Trophoblast cell (in vitro differentiated cells and primary cell): ENCODE measurements around the gene CLSTN3.

ENCODE experiments used
- DNase-seq, 2 donors: peaks; one replicate each; pipeline ENCODE4 v3.0.0-alpha.2; 2016
- H2AFZ ChIP-seq: 2 replicates; pipeline ENCODE4 v1.6.1; 2013; ENCODE audit warnings: low read length, moderate library complexity, mild to moderate bottlenecking; ENCODE audit not compliant: insufficient read depth, poor library complexity
- H2AK5ac ChIP-seq: 2 replicates; pipeline ENCODE4 v1.6.1; 2013; ENCODE audit warnings: mild to moderate bottlenecking, low read length
- H2BK120ac ChIP-seq: 2 replicates; pipeline ENCODE4 v1.6.1; 2013; ENCODE audit warnings: low read length, mild to moderate bottlenecking, moderate library complexity; ENCODE audit not compliant: insufficient read depth, poor library complexity
- H2BK12ac ChIP-seq: 2 replicates; pipeline ENCODE4 v1.6.1; 2013; ENCODE audit warnings: mild to moderate bottlenecking, low read length, moderate library complexity
- H2BK5ac ChIP-seq: 2 replicates; pipeline ENCODE4 v1.6.1; 2013; ENCODE audit warnings: low read length, low read depth, moderate library complexity, mild to moderate bottlenecking; ENCODE audit not compliant: poor library complexity
- H3K14ac ChIP-seq: 2 replicates; pipeline ENCODE4 v1.6.1; 2013; ENCODE audit warnings: mild to moderate bottlenecking, low read length
- H3K18ac ChIP-seq: 2 replicates; pipeline ENCODE4 v1.6.1; 2013; ENCODE audit warnings: mild to moderate bottlenecking, low read length
- H3K23ac ChIP-seq: 2 replicates; pipeline ENCODE4 v1.6.1; 2013; ENCODE audit warnings: low read length
- H3K27ac ChIP-seq: 2 replicates; pipeline ENCODE4 v1.5.1; 2013; ENCODE audit warnings: low read depth, mild to moderate bottlenecking, inconsistent platforms, low read length, moderate library complexity
- H3K27me3 ChIP-seq: 2 replicates; pipeline ENCODE4 v1.6.1; 2013; ENCODE audit warnings: inconsistent platforms, mild to moderate bottlenecking, low read length, moderate library complexity; ENCODE audit not compliant: insufficient read depth
- H3K36me3 ChIP-seq, 2 experiments: 1 replicate in 1 of 2; 2 replicates in 1 of 2; pipeline ENCODE4 v1.6.1; 2013; ENCODE audit warnings: low read length in 2 of 2, mild to moderate bottlenecking in 2 of 2, moderate library complexity in 1 of 2; ENCODE audit not compliant: insufficient read depth in 2 of 2, control insufficient read depth in 1 of 2
- H3K4ac ChIP-seq: 2 replicates; pipeline ENCODE4 v1.6.1; 2013; ENCODE audit warnings: low read depth, mild to moderate bottlenecking, low read length, moderate library complexity
- H3K4me1 ChIP-seq, 2 experiments: 1 replicate in 1 of 2; 2 replicates in 1 of 2; pipeline ENCODE4 v1.6.1; 2013; ENCODE audit warnings: low read length in 2 of 2, mild to moderate bottlenecking in 2 of 2, moderate library complexity in 1 of 2; ENCODE audit not compliant: insufficient read depth in 2 of 2, control insufficient read depth in 1 of 2
- H3K4me2 ChIP-seq: 2 replicates; pipeline ENCODE4 v1.6.1; 2013; ENCODE audit warnings: inconsistent platforms, mild to moderate bottlenecking, low read length, moderate library complexity
- H3K4me3 ChIP-seq: 2 replicates; pipeline ENCODE4 v1.5.1; 2013; ENCODE audit warnings: mild to moderate bottlenecking, low read depth, low read length, inconsistent platforms
- H3K79me1 ChIP-seq: one replicate; pipeline ENCODE4 v1.6.1; 2013; ENCODE audit warnings: low read length
- H3K79me2 ChIP-seq: 2 replicates; pipeline ENCODE4 v1.6.1; 2013; ENCODE audit warnings: low read length, mild to moderate bottlenecking; ENCODE audit not compliant: control insufficient read depth, insufficient read depth, poor library complexity
- H3K9ac ChIP-seq: 2 replicates; pipeline ENCODE4 v1.6.1; 2013; ENCODE audit warnings: mild to moderate bottlenecking, low read length
- H3K9me3 ChIP-seq: 2 replicates; pipeline ENCODE4 v1.6.1; 2013; ENCODE audit warnings: low read depth, mild to moderate bottlenecking, control low read depth, inconsistent platforms, low read length; ENCODE audit not compliant: insufficient read depth
- H4K12ac ChIP-seq: 2 replicates; pipeline ENCODE4 v1.6.1; 2013; ENCODE audit warnings: low read depth, mild to moderate bottlenecking, low read length, moderate library complexity
- H4K8ac ChIP-seq: 2 replicates; pipeline ENCODE4 v1.6.1; 2013; ENCODE audit warnings: low read depth, mild to moderate bottlenecking, low read length, moderate library complexity
- H4K91ac ChIP-seq: one replicate; pipeline ENCODE4 v1.6.1; 2013; ENCODE audit warnings: low read depth, mild to moderate bottlenecking, low read length, moderate library complexity
- WGBS: extraction: QIAGEN DNeasy Blood & Tissue Kit; methylation state at CpG from one replicate; pipeline ENCODE4 v1.1.7; 2013; ENCODE audit warnings: missing lambda C conversion rate; ENCODE audit not compliant: insufficient read length, insufficient coverage; ENCODE audit errors: extremely low coverage; 5-methylcytosine and 5-hydroxymethylcytosine counted together

CLSTN3 gene

DNA sequence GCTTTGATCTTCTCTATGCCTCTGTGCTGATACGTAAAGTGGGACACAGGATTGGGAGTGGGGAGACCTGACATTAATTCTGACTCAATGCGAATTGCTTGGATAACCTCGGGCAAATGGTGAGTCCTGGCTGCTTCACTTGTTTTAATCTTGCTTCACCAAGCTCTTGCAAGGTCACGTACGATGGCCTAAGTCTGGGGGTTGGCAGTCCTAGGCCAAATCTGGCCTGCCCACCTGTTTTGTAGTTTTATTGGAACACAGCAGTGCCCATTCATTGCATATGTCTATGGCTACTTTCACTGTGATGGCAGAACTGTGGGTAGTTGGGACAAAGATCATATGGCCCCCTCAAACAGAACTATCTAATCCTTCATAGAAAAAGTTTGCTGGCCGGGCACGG, 13.4 kb downstream of the CLSTN3 start:
- Histone ChIP-seq H2BK5ac (no peak overlapping the region), H3K4me3 (no peak overlapping the region), H3K14ac (no peak overlapping the region), H2BK12ac (no peak overlapping the region), H3K4me2 (no peak overlapping the region), H3K23ac (no peak overlapping the region), H3K9me3 (peaks cover 1% of the 10 kb centered on the region), H3K4ac (no peak overlapping the region), H3K79me1 (no peaks in the 10 kb centered on the region), H2BK120ac (no peak overlapping the region), H3K27ac (no peak overlapping the region), H4K91ac (no peak overlapping the region), H3K18ac (no peak overlapping the region), H3K36me3 (peaks cover 5 to 17% of the 10 kb centered on the region in 2 experiments), H3K79me2 (no peaks in the 10 kb centered on the region), H2AK5ac (no peak overlapping the region), H3K4me1 (peaks cover 0 to 2% of the 10 kb centered on the region in 2 experiments), H4K8ac (no peak overlapping the region), H4K12ac (no peak overlapping the region), H2AFZ (no peak overlapping the region), H3K9ac (no peak overlapping the region), H3K27me3 (no peaks in the 10 kb centered on the region)
- no peak for DNase-seq
- no CpG with 5 or more reads among the region's 7 CpGs for WGBS

DNA sequence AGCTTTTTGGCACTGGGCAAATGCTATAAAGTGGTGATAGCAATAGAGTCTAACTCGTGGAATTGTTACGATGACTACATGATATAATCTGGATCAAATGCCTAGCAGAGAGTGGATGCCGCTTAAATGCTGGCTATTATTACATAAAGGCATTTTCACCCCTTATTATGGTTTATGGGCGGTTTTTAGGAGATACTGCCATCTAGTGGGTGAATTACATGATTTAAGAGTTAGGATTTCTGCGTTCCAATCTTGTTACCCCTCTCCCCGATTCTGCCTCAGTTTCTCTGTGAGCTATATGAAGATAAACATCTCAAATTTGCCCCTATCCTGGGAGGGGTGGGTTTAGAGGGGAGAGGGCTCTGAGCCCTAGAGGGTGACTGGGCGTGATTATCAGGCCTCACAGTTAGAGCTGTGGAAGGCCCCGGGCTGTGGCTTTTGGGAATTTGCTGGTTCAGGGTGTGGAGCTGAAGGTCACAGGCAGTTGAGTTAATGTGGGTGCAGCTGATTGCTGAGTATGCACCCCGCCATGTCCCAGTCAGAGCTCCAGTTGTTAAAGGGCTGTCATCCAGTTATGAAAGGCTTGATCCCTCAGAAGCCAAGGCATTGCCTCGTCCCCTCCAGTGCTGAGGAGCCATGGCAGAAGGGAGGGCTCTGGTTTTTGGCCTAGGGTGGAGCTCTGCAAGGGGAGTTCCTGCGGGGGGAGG, 14.4 kb downstream of the CLSTN3 start:
- no peak overlapping the region for H4K8ac ChIP-seq
- no peak overlapping the region for H2BK12ac ChIP-seq
- no peaks in the 10 kb centered on the region for H3K79me2 ChIP-seq
- no peak overlapping the region for H2BK5ac ChIP-seq
- H3K79me1 ChIP-seq: no peaks in the 10 kb centered on the region
- H3K4me3 ChIP-seq: no peak overlapping the region
- no peak overlapping the region for H4K91ac ChIP-seq
- H3K4me1 ChIP-seq: peaks cover 0 to 2% of the 10 kb centered on the region in 2 experiments
- peaks cover 11 to 24% of the 10 kb centered on the region in 2 experiments for H3K36me3 ChIP-seq
- no peak overlapping the region for H3K27ac ChIP-seq
- H3K9ac ChIP-seq: no peak overlapping the region
- H3K23ac ChIP-seq: no peak overlapping the region
- no CpG with 5 or more reads among the region's 11 CpGs for WGBS
- H2BK120ac ChIP-seq: no peak overlapping the region
- H3K14ac ChIP-seq: no peak overlapping the region
- H3K27me3 ChIP-seq: no peaks in the 10 kb centered on the region
- H2AK5ac ChIP-seq: no peak overlapping the region
- H3K4me2 ChIP-seq: no peak overlapping the region
- H3K4ac ChIP-seq: no peak overlapping the region
- DNase-seq: peak in 1 of 2 donors; percentile 68
- H2AFZ ChIP-seq: no peak overlapping the region
- no peak overlapping the region for H4K12ac ChIP-seq
- peaks cover 1% of the 10 kb centered on the region for H3K9me3 ChIP-seq
- no peak overlapping the region for H3K18ac ChIP-seq

DNA sequence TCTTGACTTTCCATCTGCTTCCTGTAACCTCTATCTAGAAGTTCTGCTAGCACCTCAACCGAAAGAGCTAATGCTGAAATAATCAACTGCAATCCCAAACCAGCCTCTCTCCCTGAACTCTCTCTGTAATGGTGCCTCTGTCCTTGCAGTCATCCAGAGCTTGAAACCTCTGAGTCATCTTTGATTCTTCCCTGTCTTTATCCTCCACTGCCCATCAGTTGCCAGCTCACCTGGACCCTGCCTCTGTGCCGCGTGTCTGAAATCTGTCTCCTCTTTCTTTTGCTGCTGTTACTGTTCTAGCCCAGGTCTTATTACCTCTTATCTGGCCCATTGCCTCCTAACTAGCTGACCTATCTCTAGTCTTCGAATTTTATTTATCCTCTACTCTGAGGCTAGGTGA, 15.5 kb downstream of the CLSTN3 start:
- H3K36me3 ChIP-seq: peaks cover 18 to 35% of the 10 kb centered on the region in 2 experiments
- no peak overlapping the region for H2BK5ac ChIP-seq
- no peak overlapping the region for H3K4me2 ChIP-seq
- no peak overlapping the region for H3K14ac ChIP-seq
- H4K12ac ChIP-seq: no peak overlapping the region
- no peak overlapping the region for H3K4ac ChIP-seq
- H3K4me1 ChIP-seq: peaks cover 0 to 2% of the 10 kb centered on the region in 2 experiments
- H3K18ac ChIP-seq: no peak overlapping the region
- H2AK5ac ChIP-seq: no peak overlapping the region
- H3K79me1 ChIP-seq: no peaks in the 10 kb centered on the region
- H2AFZ ChIP-seq: no peak overlapping the region
- no peak overlapping the region for H3K27ac ChIP-seq
- peak in 1 of 2 donors; percentile 32 for DNase-seq
- H3K9ac ChIP-seq: no peak overlapping the region
- no peak overlapping the region for H3K4me3 ChIP-seq
- H3K23ac ChIP-seq: no peak overlapping the region
- no CpG with 5 or more reads among the region's 4 CpGs for WGBS
- no peak overlapping the region for H4K8ac ChIP-seq
- H3K79me2 ChIP-seq: no peaks in the 10 kb centered on the region
- H4K91ac ChIP-seq: no peak overlapping the region
- no peaks in the 10 kb centered on the region for H3K27me3 ChIP-seq
- H2BK12ac ChIP-seq: no peak overlapping the region
- peaks cover 1% of the 10 kb centered on the region for H3K9me3 ChIP-seq
- no peak overlapping the region for H2BK120ac ChIP-seq

GRCh38 chr12:7146228-7146627, 16.1 kb downstream of the CLSTN3 start:
- Histone ChIP-seq H3K79me1 (no peaks in the 10 kb centered on the region), H4K8ac (no peak overlapping the region), H3K36me3 (peaks cover 21 to 36% of the 10 kb centered on the region in 2 experiments), H3K4me2 (no peak overlapping the region), H3K79me2 (no peaks in the 10 kb centered on the region), H3K18ac (no peak overlapping the region), H3K27ac (no peak overlapping the region), H2BK5ac (no peak overlapping the region), H2AK5ac (no peak overlapping the region), H3K4ac (no peak overlapping the region), H4K91ac (no peak overlapping the region), H2AFZ (no peak overlapping the region), H3K9me3 (peaks cover 1% of the 10 kb centered on the region), H3K27me3 (no peaks in the 10 kb centered on the region), H3K4me3 (no peak overlapping the region), H3K4me1 (peaks cover 0 to 2% of the 10 kb centered on the region in 2 experiments), H3K23ac (no peak overlapping the region), H2BK120ac (no peak overlapping the region), H2BK12ac (no peak overlapping the region), H3K9ac (no peak overlapping the region), H3K14ac (no peak overlapping the region), H4K12ac (no peak overlapping the region)
- DNase-seq: peak in 1 of 2 donors; percentile 54
- no CpG with 5 or more reads among the region's 7 CpGs for WGBS
